GM04503 (cell line): ENCODE measurements around the gene ERC1.
"Not testable (repeated sequence)": the region's sequence is repeated elsewhere in the genome, so short reads cannot be mapped to it uniquely, and the experiment has no call there.

ENCODE experiments used
- DNase-seq: peaks from one replicate; pipeline ENCODE4 v3.0.0-alpha.2; 2012; ENCODE audit warnings: low read depth

Gene ERC1

DNA sequence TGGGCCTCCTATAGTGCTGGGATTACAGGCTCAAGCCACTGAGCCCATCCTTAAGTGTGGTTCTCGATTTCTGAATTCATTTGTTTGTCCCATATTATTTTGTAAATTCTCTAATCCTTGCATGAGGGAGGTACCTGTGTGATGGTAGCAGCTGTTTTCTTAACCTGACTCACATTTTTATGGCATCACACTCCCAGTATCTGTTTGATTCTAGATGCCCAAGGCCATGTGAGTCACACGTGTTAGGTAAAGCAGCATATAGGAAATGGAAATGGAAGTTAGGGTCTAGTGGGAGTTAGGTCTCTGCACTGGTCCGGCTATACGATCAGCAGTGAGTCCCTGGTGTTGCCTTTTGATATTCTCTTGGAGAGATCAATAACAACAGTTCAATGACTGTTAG lies 198.1 kb downstream of the ERC1 start:
- no peak for DNase-seq

DNA sequence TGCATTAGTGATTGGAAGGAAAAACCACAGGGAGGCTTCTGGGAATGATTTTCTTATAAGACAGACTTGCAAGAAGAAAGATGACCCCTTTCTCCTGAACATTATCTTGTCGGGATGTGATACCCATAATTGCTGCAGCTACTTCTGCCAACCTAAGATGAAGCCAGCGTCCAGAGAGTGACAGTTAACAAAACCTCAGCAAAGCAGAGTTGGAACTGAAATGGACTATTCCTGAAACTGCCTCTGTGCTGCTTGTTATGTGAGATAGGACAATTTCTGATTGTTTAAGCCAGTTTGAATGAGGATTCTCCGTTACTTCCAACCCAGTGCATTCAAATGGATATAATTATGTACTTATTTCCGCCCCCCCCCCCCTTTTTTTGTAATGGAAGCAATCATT lies 204.5 kb downstream of the ERC1 start:
- no peak for DNase-seq

DNA sequence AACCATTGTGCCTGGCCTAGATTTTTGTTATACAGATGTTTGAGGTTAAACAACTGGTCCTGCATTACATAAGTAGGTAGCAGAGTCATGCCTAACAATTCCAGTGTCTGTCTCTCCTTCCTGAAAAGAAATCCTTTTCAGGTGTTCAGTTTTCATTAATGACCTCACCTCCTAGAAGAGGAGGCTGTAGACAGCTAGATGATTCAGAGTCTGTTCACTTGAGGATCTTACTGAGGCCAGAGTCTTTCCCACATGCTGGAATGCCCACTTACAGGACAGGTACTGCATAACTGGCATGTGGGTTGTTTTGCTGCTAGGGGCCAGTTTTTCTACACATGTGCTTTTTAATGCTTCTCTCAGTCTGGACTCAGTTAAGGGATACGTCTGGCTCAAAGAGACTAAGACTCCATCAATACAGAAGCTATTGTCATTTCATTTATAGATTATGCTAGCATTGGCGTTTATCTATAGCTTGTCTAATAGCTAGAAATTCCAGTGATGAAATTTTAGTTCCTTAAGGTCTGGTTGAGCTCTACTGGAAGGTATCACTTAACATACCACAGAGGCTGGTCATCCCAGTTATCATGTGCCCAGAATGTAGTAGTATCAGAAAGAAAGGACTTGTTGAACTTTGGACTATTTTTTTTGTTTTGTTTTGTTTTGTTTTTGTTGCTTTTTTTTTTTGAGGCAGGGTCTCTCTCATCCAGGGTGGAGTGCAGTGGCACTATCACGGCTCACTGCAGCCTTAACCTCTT lies 206.4 kb downstream of the ERC1 start:
- DNase-seq: no peak

DNA sequence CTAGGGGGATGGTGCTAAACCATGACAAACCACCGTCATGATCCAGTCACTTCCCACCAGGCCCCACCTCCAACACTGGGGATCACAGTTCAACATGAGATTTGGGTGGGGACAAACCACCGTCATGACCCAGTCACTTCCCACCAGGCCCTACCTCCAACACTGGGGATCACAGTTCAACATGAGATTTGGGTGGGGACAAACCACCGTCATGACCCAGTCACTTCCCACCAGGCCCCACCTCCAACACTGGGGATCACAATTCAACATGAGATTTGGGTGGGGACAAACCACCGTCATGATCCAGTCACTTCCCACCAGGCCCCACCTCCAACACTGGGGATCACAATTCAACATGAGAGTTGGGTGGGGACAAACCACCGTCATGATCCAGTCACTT lies 207.8 kb downstream of the ERC1 start:
- not testable (repeated sequence) for DNase-seq

DNA sequence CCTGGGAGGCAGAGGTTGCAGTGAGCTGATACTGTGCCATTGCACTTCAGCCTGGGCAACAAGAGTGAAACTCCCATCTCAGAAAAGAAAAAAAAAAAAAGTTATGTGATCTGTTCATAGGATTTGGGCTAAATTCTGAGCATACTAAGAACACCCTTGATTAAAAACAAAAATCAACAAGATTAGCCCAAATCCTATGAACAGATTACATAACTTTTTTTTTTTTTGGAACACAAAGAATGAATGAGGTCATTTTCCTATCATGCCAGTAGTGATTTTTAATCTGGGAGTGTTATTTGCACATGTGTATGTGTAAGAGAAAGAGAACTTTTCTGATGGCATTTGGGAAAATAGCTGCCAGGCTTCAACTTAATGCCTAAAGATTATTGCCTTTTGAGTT lies 208.7 kb downstream of the ERC1 start:
- no peak for DNase-seq

DNA sequence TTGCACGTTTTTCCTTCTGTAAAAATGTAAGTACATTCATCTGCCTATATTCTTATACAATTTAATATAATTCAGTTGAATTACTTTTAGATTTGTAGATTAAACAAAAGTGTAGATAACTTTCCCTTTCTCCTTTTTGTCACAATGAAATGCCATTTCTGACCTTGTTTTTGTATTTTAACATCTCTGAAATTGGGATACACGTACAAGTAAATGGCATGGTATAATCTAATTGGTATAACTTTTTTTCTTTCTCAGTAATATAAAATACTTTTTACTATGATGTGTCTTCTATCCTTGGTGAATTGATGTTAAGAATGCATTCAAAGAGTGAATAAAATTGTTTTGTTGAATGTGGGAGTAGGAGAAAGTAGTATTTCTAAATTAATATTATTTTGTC lies 210.0 kb downstream of the ERC1 start:
- no peak for DNase-seq

DNA sequence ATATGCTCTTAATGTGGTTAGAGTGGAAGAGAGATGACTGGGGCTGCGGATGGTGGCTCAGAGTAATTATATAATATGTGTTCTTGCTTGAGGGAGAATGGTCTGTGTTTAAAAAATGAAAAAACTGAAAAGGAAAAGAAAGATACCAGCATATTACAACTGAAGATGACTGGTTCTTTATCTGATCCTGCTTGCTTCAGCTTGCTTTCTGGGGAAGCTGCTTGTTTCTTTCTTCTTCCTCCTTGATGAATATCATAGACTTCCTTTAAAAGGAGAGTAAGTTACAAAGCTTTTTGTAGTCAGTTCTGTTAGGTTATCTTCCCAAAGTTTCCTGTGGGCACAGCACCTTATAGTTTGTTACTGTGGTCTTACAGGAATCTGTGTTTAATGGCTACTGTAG lies 210.9 kb downstream of the ERC1 start:
- DNase-seq: no peak

DNA sequence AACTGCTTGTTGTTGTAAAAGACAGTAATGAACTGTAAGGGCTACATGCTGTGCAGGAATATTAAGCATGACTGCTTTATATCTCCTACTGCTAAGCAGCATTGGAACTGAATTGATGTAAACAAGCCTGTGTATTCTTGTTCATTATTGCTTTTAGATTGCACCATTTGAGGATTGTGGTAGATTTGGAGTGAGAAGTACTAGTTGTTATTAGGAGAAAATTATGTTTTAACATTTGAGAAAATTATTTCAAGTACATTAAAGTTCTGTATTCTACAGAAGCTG lies 212.7 kb downstream of the ERC1 start:
- DNase-seq: no peak

DNA sequence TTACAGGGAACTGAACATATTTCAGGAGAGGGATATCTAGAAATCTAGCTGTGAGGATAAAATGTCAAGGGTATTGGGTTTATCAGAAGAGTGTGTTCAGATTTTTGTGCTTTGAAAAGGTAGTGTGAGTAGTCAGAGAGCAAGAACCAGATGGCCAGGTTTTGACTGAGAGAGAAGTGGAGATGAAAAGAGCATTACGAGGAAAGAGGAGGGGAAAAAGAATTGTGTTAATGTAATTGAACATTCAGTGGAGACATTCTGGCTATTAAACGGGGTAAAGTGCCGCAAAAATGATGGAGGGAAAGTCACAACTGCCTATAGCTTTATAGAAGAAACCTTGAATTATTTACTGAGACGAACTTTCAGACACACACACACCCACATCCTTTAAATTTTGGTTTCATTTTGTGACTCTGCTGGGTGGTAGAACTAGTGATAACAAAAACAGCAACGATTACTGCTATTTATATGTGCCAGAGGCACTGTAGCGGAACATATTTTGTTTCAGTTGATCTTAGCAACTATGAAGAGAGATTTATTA lies 213.6 kb downstream of the ERC1 start:
- no peak for DNase-seq

DNA sequence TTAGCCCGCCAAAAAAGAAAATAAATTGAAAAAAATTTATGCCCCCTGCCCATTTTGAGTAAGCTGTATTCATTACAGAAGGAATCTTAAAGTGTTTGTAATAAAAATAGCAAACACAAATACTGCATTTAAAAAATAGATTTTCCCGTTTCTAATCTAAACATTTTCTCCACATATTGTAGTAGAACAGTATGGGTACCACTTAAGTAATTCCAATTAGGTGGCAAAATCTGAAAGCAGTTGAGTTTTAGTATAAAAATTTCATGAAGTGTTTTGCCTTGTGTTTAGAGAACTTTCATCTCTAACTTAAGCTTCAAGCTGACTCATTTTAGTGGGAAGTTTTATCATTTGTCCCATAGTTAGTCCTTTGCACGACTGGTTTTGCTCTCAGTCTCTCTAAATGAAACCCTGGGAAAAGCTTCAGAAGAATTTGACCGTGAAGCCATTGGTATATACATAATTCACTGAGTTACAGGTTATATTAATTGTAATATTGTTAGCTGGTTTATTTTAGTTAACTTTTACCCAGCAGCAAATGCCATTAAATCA lies 214.6 kb downstream of the ERC1 start:
- no peak for DNase-seq

DNA sequence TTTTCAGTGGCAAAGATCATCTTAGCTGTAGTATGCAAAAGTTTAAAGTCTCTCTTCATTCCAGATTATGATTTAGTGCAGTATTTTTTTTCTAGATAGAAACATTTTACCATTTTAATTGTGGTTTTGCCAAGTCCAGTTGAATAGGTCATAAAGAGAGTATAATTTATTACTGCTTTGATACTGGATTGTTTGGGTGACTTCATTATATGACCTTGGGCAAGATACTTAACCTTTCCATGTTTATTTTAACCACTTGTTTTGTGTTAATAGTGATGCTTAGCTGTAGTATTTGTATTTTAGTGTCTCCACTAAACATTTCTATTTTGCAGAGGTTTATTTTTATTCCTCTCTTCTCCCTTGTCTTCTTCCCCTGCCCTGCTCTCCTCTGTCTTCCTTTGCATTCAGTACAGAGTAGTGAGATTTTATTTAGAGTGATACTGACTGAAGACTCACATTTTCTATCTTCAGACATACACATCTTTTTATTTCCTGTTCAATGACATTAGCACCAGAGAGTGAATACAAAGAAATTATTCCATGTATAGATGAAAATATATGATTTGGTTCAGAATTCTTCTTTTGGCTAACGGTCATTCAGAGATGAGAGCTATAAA lies 215.2 kb downstream of the ERC1 start:
- no peak for DNase-seq

DNA sequence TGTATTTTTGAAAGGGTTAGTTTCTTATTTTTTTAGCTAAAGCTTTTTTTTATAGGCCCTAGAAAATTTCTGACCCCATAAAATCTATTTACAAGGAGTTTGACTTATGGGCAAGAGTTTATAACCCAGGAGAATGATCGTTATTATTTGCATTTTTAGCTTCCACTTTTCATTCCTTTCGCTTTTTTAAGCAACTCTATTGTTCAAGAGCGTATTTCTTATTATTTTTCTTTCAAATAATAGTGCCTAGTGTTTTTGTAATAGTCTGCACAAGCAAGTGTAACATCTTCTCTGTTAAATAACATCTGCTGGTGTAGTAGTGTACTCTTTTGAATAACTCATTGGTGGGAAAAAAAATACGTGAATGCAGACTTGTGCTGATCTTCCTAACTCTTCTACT lies 216.3 kb downstream of the ERC1 start:
- DNase-seq: no peak

DNA sequence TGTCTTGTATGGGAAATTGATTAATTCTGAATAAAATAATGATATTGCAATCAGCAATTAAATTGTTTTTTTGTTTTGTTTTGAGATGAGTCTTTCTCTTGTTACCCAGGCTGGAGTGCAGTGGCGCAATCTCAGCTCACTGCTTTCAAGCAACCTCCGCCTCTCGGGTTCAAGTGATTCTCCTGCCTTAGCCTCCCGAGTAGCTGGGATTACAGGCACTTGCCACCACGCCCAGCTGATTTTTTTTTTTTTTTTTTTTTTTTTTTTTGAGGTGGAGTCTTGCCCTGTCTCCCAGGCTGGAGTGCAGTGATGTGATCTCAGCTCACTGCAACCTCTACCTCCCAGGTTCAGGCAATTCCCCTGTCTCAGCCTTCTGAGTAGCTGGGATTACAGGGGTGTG lies 217.7 kb downstream of the ERC1 start:
- DNase-seq: not testable (repeated sequence)

DNA sequence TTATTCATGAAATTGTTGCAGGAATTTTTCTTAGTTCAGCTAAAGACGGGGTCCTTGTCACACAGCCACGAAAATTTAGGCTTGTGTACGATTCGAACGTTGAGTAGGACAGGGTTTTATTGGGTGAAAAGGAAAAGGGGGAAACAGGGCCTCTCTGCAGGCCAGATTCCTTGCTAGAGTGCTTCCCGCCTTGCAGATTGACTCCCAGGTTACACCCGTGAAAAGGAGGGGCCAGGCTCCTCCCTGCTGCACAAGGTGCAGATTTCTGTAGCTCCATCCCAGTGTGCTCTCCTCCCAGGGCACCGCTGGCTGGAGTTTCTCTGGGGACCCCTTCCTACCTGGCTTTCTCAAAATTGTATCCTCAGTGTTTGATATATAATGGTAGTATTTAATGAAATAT lies 221.5 kb downstream of the ERC1 start:
- DNase-seq: no peak

DNA sequence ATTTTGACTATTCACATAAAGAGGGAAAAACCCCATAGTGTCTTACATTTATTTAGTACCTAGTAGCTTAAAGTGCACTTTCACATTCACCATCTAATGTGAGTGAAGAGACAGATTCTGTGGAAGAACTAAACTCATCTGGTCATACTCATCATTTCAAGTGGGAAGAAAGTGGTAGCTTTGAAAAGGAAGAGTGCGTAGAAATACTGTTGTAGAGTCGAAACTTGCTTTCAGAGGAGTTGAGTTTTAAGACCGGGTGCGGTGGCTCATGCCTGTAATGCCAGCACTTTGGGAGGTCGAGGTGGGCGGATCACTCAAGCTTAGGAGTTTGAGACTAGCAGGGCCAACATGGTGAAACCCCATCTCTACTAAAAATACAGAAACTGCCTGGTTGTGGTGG lies 222.2 kb downstream of the ERC1 start:
- no peak for DNase-seq

DNA sequence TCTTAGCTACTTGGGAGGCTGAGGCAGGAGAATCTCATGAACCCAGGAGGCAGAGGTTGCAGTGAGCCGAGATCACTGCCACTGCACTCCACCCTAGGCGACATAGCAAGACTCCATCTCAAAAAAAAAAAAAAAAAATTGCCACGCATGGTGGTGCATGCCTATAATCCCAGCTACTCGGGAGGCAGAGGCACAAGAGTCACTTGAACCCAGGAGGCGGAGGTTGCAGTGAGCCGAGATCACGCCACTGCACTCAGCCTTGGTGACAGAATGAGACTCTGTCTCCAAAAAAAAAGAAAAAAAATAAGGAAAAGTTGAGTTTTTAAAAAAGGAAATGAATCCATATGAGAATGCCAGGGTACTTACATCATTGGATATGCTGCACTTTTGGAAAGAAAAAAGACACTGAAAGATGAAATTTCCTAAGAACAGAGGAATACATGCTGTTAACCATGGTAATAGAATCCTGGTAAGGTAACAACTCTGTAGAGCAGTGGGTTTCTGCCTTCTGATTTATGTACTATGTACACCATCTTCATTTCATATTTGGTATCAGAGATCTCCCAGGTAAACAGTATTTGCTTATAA lies 222.7 kb downstream of the ERC1 start:
- DNase-seq: no peak

DNA sequence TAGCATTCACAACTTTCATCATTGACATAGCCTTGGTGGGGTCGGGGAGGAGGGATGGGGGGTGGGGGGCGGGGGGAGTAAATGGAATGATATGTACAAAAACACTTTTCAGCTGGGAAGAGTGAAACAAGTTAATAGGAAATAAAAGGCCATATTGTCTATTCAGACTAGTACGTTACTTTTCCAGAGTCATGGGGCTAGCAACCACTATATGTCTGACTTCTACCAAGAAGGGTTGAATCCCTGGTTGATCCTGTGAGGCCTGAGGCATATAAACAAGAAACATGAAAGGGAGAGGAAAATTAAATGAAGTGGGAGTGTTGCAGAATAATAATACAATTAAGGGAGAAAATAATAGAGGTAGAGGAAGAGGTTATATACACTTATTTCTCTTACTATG lies 225.5 kb downstream of the ERC1 start:
- DNase-seq: no peak

DNA sequence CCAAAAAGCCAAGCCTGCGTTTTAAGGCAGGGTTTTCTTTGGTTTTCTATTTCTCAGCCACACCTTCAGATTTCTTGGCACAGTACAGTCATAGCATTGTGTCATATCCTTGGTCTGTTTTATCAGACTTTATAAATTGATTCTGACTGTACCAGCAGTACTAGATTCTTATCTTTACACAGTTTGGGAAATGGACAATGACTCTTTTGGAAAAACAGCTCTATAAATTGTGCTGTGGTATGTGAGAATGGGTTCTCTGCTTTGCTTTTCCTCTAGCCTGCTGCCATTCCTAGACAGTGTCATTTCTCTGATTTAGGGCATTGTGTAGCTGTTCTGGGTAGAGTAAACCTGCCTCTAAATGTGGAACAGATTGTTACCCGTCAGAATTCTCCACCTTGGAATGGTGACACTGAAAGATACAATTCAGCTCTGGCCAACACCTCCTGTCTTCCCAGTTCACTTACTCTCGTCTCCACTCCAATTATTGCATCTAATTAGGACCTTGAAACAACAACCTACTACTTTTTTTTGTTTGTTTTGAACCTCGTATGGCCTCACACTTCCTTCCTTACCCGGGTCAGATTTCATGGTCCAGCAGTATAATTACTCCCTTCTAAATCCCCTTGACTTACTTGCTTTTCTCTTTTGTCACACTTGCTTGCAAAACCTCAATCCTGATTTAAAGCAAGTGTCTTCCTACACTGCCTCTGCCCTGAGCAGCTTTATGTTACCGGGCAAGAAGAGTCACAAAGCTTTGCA lies 226.3 kb downstream of the ERC1 start:
- DNase-seq: peak; percentile 60

DNA sequence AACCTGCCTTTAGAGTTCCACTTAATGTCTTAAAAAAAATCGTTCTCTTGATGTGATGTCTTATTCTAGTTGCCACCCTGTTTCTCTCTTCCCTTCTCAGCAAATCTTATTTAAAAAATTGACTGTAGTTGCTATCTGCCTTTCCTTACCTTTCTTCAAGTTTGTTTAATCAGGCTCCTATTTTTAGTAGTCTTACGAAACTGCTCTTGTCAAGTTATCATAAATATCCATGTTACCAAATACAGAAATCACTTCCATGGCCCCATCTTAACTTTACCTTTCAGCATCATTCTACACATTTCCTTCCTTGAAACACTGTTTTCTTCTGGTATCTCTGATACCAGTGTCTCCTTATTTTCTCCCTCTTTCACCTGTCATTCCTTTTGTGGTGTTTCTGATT lies 227.3 kb downstream of the ERC1 start:
- DNase-seq: no peak

DNA sequence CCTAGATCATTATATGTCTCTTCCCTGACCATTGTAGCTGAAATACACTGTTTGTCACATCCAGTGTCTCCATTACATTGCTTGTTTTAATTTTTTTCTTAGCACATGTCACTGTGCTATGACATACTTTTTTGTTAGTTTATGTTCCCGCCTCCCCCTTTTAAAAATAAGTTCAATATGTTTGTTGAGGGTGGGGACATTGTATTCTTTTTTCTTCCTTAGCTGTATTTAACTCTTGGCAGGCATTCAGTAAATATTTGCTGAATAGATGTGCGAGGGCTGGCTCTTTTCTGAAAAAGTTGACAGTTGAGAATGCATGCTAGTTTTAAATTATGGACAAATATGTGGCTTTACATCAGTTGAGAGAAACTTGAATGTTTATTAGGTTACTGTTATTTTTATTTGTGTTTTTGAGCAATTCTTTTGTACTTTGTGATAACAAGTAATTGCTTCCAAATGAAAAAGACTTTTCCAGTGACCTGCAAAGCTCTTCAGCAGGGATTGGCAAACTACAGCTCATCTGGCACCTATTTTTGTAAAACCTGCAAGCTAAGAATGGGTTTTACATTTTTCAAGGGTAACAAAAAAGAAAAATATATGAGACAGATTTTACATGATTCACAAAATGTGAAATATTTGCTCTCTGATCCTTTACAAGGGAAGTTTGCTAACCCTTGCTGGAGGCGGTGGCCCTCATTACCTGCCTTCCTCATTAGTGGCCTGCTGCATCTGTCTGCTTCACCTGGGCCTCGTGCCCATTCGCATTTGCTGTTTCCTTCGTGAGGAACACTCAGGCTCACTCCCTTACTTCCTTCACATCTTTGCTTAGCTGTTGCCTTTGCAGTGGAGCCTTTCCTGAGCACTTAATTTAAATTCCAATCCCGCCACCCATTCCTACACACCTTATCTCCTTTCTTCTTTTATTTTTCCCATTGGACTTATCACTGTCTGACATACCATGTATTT lies 229.4 kb downstream of the ERC1 start:
- no peak for DNase-seq

DNA sequence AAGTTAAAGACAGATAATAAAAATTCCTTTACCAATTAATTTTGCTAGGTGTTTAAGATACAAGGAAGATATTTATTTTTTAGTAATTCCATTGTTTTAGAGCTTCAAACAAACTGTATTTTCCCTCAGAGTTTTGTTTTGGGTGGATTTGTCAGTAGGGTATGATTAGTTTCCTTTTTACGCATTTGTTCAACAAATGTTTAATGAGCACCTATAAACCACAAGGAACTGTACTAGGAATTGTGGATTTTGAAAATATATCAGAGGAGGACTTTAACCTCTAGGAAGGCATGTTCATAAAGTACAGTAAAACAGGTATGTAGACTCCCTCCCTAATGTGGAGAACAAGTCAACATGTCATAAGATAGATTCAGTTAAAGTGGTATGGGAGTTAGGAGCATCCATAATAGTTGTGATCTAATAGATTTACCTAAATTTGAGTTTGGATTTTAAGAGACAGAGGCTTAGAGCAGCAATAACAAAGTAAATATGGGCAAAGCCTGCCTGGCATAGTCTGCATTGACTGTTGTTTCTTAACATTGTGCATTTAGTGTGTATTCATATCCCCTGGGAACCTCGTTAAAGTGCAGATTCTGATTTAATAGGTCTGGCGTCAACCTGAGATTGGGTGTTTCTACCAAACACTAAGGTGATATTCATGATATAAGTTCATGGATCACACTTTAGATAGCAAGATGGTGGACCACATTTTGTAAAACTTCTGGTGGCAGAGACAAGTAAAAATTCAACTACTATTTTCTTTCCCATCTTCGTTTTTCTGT lies 232.0 kb downstream of the ERC1 start:
- no peak for DNase-seq
